Ascending aorta (tissue), 2 donors: ENCODE results near the gene PLB1. TPM values are rescaled to one million over a fixed set of nuclear protein-coding genes. Genes with fewer than 3 reads are reported as not detected.

ENCODE experiments used
- DNase-seq, 2 donors: peaks; one replicate each; pipeline ENCODE4 v3.0.0-alpha.2; 2019; ENCODE audit warnings: low spot score in 2 of 2
- H3K27ac ChIP-seq, 2 donors: fragments of 200-600 bp; sonication (generic); one replicate each; pipeline ENCODE4 v1.5.1; 2016 to 2017; ENCODE audit warnings: mild to moderate bottlenecking in 1 of 2
- H3K27me3 ChIP-seq: fragments of 200-600 bp; sonication (generic); one replicate; pipeline ENCODE4 v1.5.1; 2017
- H3K36me3 ChIP-seq, 2 donors: fragments of 200-600 bp; sonication (generic); one replicate each; pipeline ENCODE4 v1.5.1; 2016
- H3K4me1 ChIP-seq, 2 donors: fragments of 200-600 bp; sonication (generic); one replicate each; pipeline ENCODE4 v1.5.1; 2016 to 2017; ENCODE audit warnings: mild to moderate bottlenecking in 1 of 2
- H3K4me3 ChIP-seq, 2 donors: fragments of 200-600 bp; sonication (generic); one replicate each; pipeline ENCODE4 v1.5.1; 2016 to 2017; ENCODE audit warnings: mild to moderate bottlenecking in 1 of 2
- H3K9me3 ChIP-seq, 2 donors: fragments of 200-600 bp; sonication (generic); one replicate each; pipeline ENCODE4 v1.5.1; 2016
- CTCF ChIP-seq, 3 experiments: fragments of 200-600 bp in 2 of 3; fragments of 450-650 bp in 1 of 3; sonication (generic) in 2 of 3; IDR thresholded peaks; one replicate each; pipeline ENCODE4 v1.5.1; 2016 to 2019; ENCODE audit warnings: antibody characterized with exemption in 3 of 3, mild to moderate bottlenecking in 1 of 3, moderate library complexity in 1 of 3
- intact Hi-C: fragments of 100-400 bp; cut with DNase I; formaldehyde crosslinking; loops from one replicate; pipeline ENCODE4 v1.15.1; 2023
- total RNA-seq: library from RNA; depleted of rRNA; stranded (reverse); fragments of >200 nt; gene quantifications from one replicate; pipeline ENCODE4 v1.1.0, GENCODE V29; 2016

The PLB1 gene
- total RNA-seq, 1 donor from 2014 or later = 9.7 TPM

- Histone ChIP-seq H3K36me3 (no peaks in the 10 kb centered on the region), H3K4me3 (no peak overlapping the region), H3K9me3 (no peaks in the 10 kb centered on the region), H3K27ac (no peak overlapping the region), H3K27me3 (no peaks in the 10 kb centered on the region), H3K4me1 (peaks cover 0 to 16% of the 10 kb centered on the region in 2 donors)
- no peak for DNase-seq
- TF ChIP-seq CTCF (IDR thresholded peaks at IDR 0.05) = no peak
- intact Hi-C loops = loop anchor here (5.0 kb wide), 1 partner anchor 142 kb away; no protein-coding TSS in a partner anchor
These were observed 94.8 kb downstream of the PLB1 start for GRCh38 chr2:28590496-28591301.

- no peaks in the 10 kb centered on the region for H3K27me3 ChIP-seq
- no peak overlapping the region for H3K4me3 ChIP-seq
- no peak for TF ChIP-seq CTCF (IDR thresholded peaks at IDR 0.05)
- no peaks in the 10 kb centered on the region for H3K9me3 ChIP-seq
- H3K36me3 ChIP-seq = no peaks in the 10 kb centered on the region
- intact Hi-C loops = loop anchor here (5.0 kb wide), 1 partner anchor 140 kb away; no protein-coding TSS in a partner anchor
- no peak for DNase-seq
- H3K27ac ChIP-seq = no peak overlapping the region
- H3K4me1 ChIP-seq = peaks cover 0 to 23% of the 10 kb centered on the region in 2 donors
These were observed 96.0 kb downstream of the PLB1 start for GRCh38 chr2:28591711-28592335.

- H3K36me3 ChIP-seq = no peaks in the 10 kb centered on the region
- no peaks in the 10 kb centered on the region for H3K9me3 ChIP-seq
- intact Hi-C loops = loop anchor here (5.0 kb wide), 1 partner anchor 140 kb away; no protein-coding TSS in a partner anchor
- no peak overlapping the region for H3K4me3 ChIP-seq
- TF ChIP-seq CTCF (IDR thresholded peaks at IDR 0.05) = no peak
- H3K4me1 ChIP-seq = peaks cover 0 to 27% of the 10 kb centered on the region in 2 donors
- H3K27ac ChIP-seq = no peak overlapping the region
- no peak for DNase-seq
- no peaks in the 10 kb centered on the region for H3K27me3 ChIP-seq
These were observed 96.6 kb downstream of the PLB1 start for GRCh38 chr2:28592481-28592880.

- Histone ChIP-seq H3K27me3 (no peaks in the 10 kb centered on the region), H3K9me3 (no peaks in the 10 kb centered on the region), H3K27ac (peak overlapping the region in 1 of 2 donors; percentile 93), H3K4me1 (peaks cover 0 to 30% of the 10 kb centered on the region in 2 donors), H3K4me3 (no peak overlapping the region), H3K36me3 (no peaks in the 10 kb centered on the region)
- no peak for TF ChIP-seq CTCF (IDR thresholded peaks at IDR 0.05)
- intact Hi-C loops = loop anchor here (1.0 to 5.0 kb wide), 2 partner anchors 88 to 139 kb away; no protein-coding TSS in a partner anchor
- no peak for DNase-seq
These were observed 97.4 kb downstream of the PLB1 start for GRCh38 chr2:28593160-28593755.

GRCh38 chr2:28594000-28594331 lies 98.1 kb downstream of the PLB1 start:
- TF ChIP-seq CTCF (IDR thresholded peaks at IDR 0.05) = no peak
- peaks cover 0 to 37% of the 10 kb centered on the region in 2 donors for H3K4me1 ChIP-seq
- peak overlapping the region in 1 of 2 donors; percentile 15 for H3K4me3 ChIP-seq
- intact Hi-C loops = loop anchor here (1.0 to 5.0 kb wide), 7 partner anchors 10 to 157 kb away; partner anchors contain the start of gene PPP1CB
- H3K9me3 ChIP-seq = no peaks in the 10 kb centered on the region
- H3K27me3 ChIP-seq = no peaks in the 10 kb centered on the region
- H3K27ac ChIP-seq = peak overlapping the region; percentile 89 to 93
- H3K36me3 ChIP-seq = no peaks in the 10 kb centered on the region
- DNase-seq = no peak
